ENCODE data around the gene PRDM11. TPM values are rescaled to one million over a fixed set of nuclear protein-coding genes. Genes with fewer than 3 reads are reported as not detected.

Gene PRDM11
- total and polyA plus RNA-seq, 4 donors, result 3.7 to 35.1 (median 14.1) TPM

DNA sequence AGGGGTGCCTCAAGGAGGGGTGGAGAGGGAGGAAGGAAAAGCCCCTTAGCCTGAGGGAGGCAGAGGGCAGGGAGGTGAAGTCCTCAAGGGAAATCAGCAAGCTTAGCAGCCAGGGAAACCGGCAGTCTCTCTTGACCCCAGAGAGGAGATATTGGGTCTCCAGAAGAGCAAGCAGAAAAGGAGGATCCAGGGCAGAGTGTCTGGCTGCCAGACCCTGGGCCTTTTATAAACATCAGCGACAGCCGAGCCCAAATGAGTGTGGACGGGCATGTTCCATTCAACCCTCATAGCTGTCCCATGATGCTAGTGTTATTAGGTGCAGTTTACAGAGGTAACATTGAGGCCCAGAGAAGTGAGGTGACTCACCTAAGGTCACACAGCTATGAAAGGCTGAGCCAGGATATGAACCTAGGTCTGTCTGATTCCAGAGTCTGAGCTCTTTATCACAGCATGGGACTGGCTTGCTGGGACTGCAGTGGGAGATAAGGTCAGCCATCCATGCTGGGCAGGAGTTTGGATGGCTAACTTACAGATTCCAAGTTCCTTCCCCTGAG is 9.3 kb downstream of the PRDM11 start:
- Histone ChIP-seq H3K27me3 (ENCODE audit: control insufficient read depth in 3 of 3, insufficient read depth in 3 of 3, low read length in 2 of 3) (no peaks in the 10 kb centered on the region), H3K36me3 (ENCODE audit: control insufficient read depth in 4 of 4, insufficient read depth in 4 of 4, low read length in 4 of 4) (peaks cover 0 to 3% (median 0%) of the 10 kb centered on the region in 4 donors), H3K27ac (ENCODE audit: low read depth in 1 of 2, low read length in 1 of 2) (no peak overlapping the region), H3K4me3 (no peak overlapping the region), H3K4me1 (ENCODE audit: control insufficient read depth in 5 of 5, insufficient read depth in 5 of 5, low read length in 5 of 5) (peaks cover 0 to 61% (median 39%) of the 10 kb centered on the region in 5 donors), H3K9ac (ENCODE audit: insufficient read depth in 1 of 2, low read length in 2 of 2) (no peak overlapping the region), H3K9me3 (ENCODE audit: control insufficient read depth in 4 of 4, insufficient read depth in 3 of 4, low read length in 3 of 4) (no peaks in the 10 kb centered on the region)
- TF ChIP-seq, protein P1, sequence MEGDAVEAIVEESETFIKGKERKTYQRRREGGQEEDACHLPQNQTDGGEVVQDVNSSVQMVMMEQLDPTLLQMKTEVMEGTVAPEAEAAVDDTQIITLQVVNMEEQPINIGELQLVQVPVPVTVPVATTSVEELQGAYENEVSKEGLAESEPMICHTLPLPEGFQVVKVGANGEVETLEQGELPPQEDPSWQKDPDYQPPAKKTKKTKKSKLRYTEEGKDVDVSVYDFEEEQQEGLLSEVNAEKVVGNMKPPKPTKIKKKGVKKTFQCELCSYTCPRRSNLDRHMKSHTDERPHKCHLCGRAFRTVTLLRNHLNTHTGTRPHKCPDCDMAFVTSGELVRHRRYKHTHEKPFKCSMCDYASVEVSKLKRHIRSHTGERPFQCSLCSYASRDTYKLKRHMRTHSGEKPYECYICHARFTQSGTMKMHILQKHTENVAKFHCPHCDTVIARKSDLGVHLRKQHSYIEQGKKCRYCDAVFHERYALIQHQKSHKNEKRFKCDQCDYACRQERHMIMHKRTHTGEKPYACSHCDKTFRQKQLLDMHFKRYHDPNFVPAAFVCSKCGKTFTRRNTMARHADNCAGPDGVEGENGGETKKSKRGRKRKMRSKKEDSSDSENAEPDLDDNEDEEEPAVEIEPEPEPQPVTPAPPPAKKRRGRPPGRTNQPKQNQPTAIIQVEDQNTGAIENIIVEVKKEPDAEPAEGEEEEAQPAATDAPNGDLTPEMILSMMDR (IDR thresholded peaks at IDR 0.05; ENCODE audit: control extremely low read depth, extremely low read depth), result no peak
- WGBS, 2 donors, result 77 to 80% methylated on average over 4 of the region's 4 CpGs
- ATAC-seq (ENCODE audit: insufficient read depth, low FRiP score) (no peak), DNase-seq (no peak)

DNA sequence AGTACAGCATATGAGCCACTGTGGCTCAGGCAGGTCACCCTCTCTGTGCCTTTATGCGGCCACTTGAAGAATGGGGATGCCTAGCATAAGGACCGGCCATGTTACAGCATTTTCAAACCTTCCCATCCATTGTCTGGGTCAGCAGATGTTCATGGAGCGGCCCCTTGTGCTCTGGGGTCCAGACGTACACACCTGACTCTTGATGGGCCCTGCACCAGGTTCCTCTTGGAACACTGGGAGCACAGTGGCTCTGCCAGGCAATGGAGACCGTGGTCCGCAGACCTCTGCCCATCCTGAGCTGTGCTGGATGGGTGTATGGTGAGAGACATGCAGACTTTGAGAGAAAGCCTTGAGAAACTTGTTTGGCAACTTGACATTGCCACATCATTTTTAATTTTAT is 9.8 kb downstream of the PRDM11 start:
- TF ChIP-seq, protein P1 (IDR thresholded peaks at IDR 0.05; ENCODE audit: control extremely low read depth, extremely low read depth), result no peak
- no peak for DNase-seq
- Histone ChIP-seq H3K36me3 (ENCODE audit: control insufficient read depth in 4 of 4, insufficient read depth in 4 of 4, low read length in 4 of 4) (peaks cover 0 to 3% (median 0%) of the 10 kb centered on the region in 4 donors), H3K9ac (ENCODE audit: insufficient read depth in 1 of 2, low read length in 2 of 2) (no peak overlapping the region), H3K4me1 (ENCODE audit: control insufficient read depth in 5 of 5, insufficient read depth in 5 of 5, low read length in 5 of 5) (peaks cover 0 to 66% (median 41%) of the 10 kb centered on the region in 5 donors), H3K27me3 (ENCODE audit: control insufficient read depth in 3 of 3, insufficient read depth in 3 of 3, low read length in 2 of 3) (no peaks in the 10 kb centered on the region), H3K9me3 (ENCODE audit: control insufficient read depth in 4 of 4, insufficient read depth in 3 of 4, low read length in 3 of 4) (no peaks in the 10 kb centered on the region), H3K27ac (ENCODE audit: low read depth in 1 of 2, low read length in 1 of 2) (no peak overlapping the region), H3K4me3 (no peak overlapping the region)
- no peak for ATAC-seq (ENCODE audit: insufficient read depth, low FRiP score)
- WGBS, 2 donors, result 83 to 92% methylated on average over 6 of the region's 6 CpGs

DNA sequence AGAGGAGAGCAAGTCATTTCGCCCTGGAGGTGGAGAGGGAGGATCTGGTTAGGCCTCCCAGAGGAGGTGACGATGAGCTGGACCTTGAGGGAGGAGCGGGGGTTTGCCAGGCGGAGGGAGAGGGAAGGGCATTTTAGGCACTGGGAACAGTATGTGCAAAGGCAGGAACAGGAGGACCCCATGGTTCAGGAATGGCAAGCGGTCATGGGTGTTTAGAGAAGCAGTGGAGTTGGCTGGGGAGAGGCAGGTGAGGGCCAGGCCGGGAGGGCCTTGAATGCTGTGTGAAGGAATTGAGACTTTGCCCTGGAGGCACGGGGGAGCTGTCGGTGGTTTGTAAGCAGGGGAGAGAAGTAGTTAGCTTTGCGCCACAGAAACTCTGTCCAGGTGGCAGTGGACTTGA is 10.3 kb downstream of the PRDM11 start:
- WGBS, 2 donors, result 93 to 97% methylated on average over 9 of the region's 9 CpGs
- no peak overlapping the region for H3K27ac ChIP-seq (ENCODE audit: low read depth in 1 of 2, low read length in 1 of 2)

More for the DNA sequence above, 10.3 kb downstream of the PRDM11 start:
- H3K4me3 ChIP-seq, result no peak overlapping the region
- no peaks in the 10 kb centered on the region for H3K27me3 ChIP-seq (ENCODE audit: control insufficient read depth in 3 of 3, insufficient read depth in 3 of 3, low read length in 2 of 3)
- H3K9me3 ChIP-seq (ENCODE audit: control insufficient read depth in 4 of 4, insufficient read depth in 3 of 4, low read length in 3 of 4), result no peaks in the 10 kb centered on the region
- no peak overlapping the region for H3K9ac ChIP-seq (ENCODE audit: insufficient read depth in 1 of 2, low read length in 2 of 2)
- TF ChIP-seq, protein P1 (IDR thresholded peaks at IDR 0.05; ENCODE audit: control extremely low read depth, extremely low read depth), result no peak
- no peak for DNase-seq
- ATAC-seq (ENCODE audit: insufficient read depth, low FRiP score), result no peak
- peaks cover 0 to 3% (median 0%) of the 10 kb centered on the region in 4 donors for H3K36me3 ChIP-seq (ENCODE audit: control insufficient read depth in 4 of 4, insufficient read depth in 4 of 4, low read length in 4 of 4)
- peaks cover 0 to 71% (median 43%) of the 10 kb centered on the region in 5 donors for H3K4me1 ChIP-seq (ENCODE audit: control insufficient read depth in 5 of 5, insufficient read depth in 5 of 5, low read length in 5 of 5)
